Measurements from ENCODE around the gene CNTN4. TPM values are rescaled to one million over a fixed set of nuclear protein-coding genes. Genes with fewer than 3 reads are reported as not detected.

CNTN4 gene
- total and polyA plus RNA-seq, 2 of the 8 experiments (the other 6 are each of a cell fraction or from before 2014, with no cell fraction given): 0.41 to 2.2 TPM

DNA sequence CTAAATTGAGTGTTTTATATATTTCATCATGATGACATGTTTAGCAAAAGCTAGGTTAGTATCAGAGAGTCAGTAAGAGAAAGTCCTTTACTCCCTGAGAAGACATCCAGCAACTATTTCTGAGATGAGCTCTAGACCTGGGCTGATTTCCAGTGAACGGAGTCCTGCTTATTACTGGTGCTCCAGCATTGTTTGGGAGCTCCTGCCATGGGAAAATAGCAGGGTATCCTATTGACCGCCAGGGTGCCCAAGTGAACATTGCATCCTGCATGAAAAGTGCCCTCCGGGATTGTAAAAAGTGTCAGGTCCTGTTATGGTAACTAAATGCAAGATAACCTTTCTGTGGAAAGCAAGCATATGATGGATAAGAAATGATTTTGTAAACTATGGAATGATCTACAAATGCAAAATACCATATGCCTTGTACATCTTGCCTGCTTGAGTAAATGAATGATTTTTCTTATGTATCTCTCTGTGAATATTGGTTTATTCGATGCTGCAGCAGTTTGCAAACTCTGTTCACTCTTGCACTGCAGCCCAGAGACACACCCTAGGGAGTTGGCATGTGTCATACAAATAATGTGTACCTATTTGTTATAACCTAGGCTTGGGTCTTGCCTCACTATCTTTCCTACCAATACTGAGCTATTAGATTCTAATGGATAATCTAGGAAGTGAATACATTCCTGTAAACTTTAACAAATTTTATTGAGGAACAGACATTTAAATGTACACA is 914.8 kb downstream of the CNTN4 start:
- peaks cover 0 to 12% (median 8%) of the 10 kb centered on the region in 4 experiments; a peak in 3 of 7 replicates for H3K4me1 ChIP-seq (replicated peaks in 1 of 4; ENCODE audit: control insufficient read depth in 3 of 4, insufficient read depth in 4 of 4, low read length in 3 of 4)
- no peak overlapping the region for H3K14ac ChIP-seq (ENCODE audit: insufficient read length)
- no peak overlapping the region for H3K4ac ChIP-seq (replicated peaks; ENCODE audit: insufficient read length, low read depth, low read length)
- no peak overlapping the region for H2BK15ac ChIP-seq (ENCODE audit: low read length)
- H2BK5ac ChIP-seq (ENCODE audit: low read depth, low read length): no peak overlapping the region
- no peaks in the 10 kb centered on the region for H3K27me3 ChIP-seq (replicated peaks in 1 of 4; ENCODE audit: control insufficient read depth in 3 of 4, extremely low read depth in 1 of 4, insufficient read depth in 3 of 4, low read length in 3 of 4)
- no peak overlapping the region for H2AK5ac ChIP-seq (ENCODE audit: low read depth, low read length)
- no peak overlapping the region for H3K18ac ChIP-seq (ENCODE audit: extremely low read depth, low read length)
- no peak overlapping the region for H3K4me3 ChIP-seq (ENCODE audit: extremely low read depth in 1 of 4, insufficient read depth in 2 of 4, low read depth in 3 of 4, low read length in 4 of 4)
- H3K79me2 ChIP-seq (ENCODE audit: control insufficient read depth in 1 of 2, insufficient read depth in 2 of 2, low read length in 2 of 2): no peaks in the 10 kb centered on the region
- H3K9ac ChIP-seq (replicated peaks in 1 of 4; ENCODE audit: extremely low read depth in 1 of 4, low read depth in 3 of 4, low read length in 3 of 4): no peak overlapping the region
- no peak overlapping the region for H2BK20ac ChIP-seq (ENCODE audit: low read length)
- no peaks in the 10 kb centered on the region for H3K79me1 ChIP-seq (ENCODE audit: low read depth, low read length)
- no peak overlapping the region for H3K4me2 ChIP-seq (ENCODE audit: insufficient read depth in 1 of 2, low read depth in 2 of 2, low read length in 2 of 2)
- no peak overlapping the region for H4K8ac ChIP-seq (ENCODE audit: extremely low read depth, insufficient read depth, low read length)
- H3K23me2 ChIP-seq (ENCODE audit: low read depth, low read length): no peaks in the 10 kb centered on the region
- no peaks in the 10 kb centered on the region for H3K36me3 ChIP-seq (ENCODE audit: control insufficient read depth in 2 of 4, insufficient read depth in 4 of 4, low read length in 3 of 4)
- H2AFZ ChIP-seq (ENCODE audit: low read length): no peak overlapping the region
- ChIA-PET CTCF (ENCODE audit: partially characterized antibody) (interaction anchor here (0.8 to 3.3 kb wide), 10 partner anchors 9 to 1404 kb away, joined by 3 to 13 read pairs (median 3); no protein-coding TSS in a partner anchor), POLR2A (ENCODE audit: partially characterized antibody) (interaction anchor here (0.9 kb wide), 1 partner anchor 116 kb away, joined by 4 read pairs; no protein-coding TSS in a partner anchor)
- no peak for DNase-seq (ENCODE audit: low read depth in 1 of 2, low spot score in 2 of 2)
- no peak overlapping the region for H3K23ac ChIP-seq (ENCODE audit: insufficient read length)
- H3K27ac ChIP-seq (ENCODE audit: low read depth, low read length): no peak overlapping the region
- no peak overlapping the region for H4K5ac ChIP-seq (ENCODE audit: insufficient read length, low read depth, low read length)
- no peaks in the 10 kb centered on the region for H3K9me3 ChIP-seq (ENCODE audit: insufficient read depth in 2 of 2, low read depth in 1 of 2, low read length in 1 of 2)
- whole genome bisulfite sequencing, 2 experiments (ENCODE audit: extremely low coverage in 1 of 2, insufficient coverage in 1 of 2, insufficient read length in 1 of 2, insufficient replicate concordance in 2 of 2, low coverage in 1 of 2, low lambda C conversion rate in 2 of 2, missing lambda C conversion rate in 1 of 2): 86% methylated on average over 4 of the region's 4 CpGs; no CpG with 5 or more reads in 1 of the 2 experiments
- no peaks in the 10 kb centered on the region for H4K20me1 ChIP-seq (replicated peaks in 1 of 2; ENCODE audit: control insufficient read depth in 1 of 2, insufficient read depth in 2 of 2, low read length in 2 of 2)
- H2BK12ac ChIP-seq (ENCODE audit: low read depth, low read length): no peak overlapping the region
- FAIRE-seq: no peak
- H3K56ac ChIP-seq (replicated peaks; ENCODE audit: insufficient read length, low read depth, low read length): no peak overlapping the region
- no peak overlapping the region for H2BK120ac ChIP-seq (replicated peaks; ENCODE audit: low read depth, low read length)
- no peak overlapping the region for H4K91ac ChIP-seq (replicated peaks; ENCODE audit: insufficient read length, low read length)
- TF ChIP-seq HDAC6 (IDR thresholded peaks at IDR 0.05; ENCODE audit: low read depth, low read length): no peak
- no peak for TF ChIP-seq SUZ12 (IDR thresholded peaks at IDR 0.05; ENCODE audit: low read length)
- TF ChIP-seq, protein P1, sequence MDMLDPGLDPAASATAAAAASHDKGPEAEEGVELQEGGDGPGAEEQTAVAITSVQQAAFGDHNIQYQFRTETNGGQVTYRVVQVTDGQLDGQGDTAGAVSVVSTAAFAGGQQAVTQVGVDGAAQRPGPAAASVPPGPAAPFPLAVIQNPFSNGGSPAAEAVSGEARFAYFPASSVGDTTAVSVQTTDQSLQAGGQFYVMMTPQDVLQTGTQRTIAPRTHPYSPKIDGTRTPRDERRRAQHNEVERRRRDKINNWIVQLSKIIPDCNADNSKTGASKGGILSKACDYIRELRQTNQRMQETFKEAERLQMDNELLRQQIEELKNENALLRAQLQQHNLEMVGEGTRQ (IDR thresholded peaks at IDR 0.05; ENCODE audit: low read length): no peak
- TF ChIP-seq KDM5A (IDR thresholded peaks at IDR 0.05; ENCODE audit: low read length): no peak
- no peak for TF ChIP-seq EGR1 (IDR thresholded peaks at IDR 0.05; ENCODE audit: borderline replicate concordance, low read depth, low read length)
- no peak for TF ChIP-seq CTBP2 (IDR thresholded peaks at IDR 0.05; ENCODE audit: borderline replicate concordance, insufficient read depth, insufficient read length, low read length)
- TF ChIP-seq SRF (IDR thresholded peaks at IDR 0.05; ENCODE audit: low read depth, low read length): no peak
- no peak for TF ChIP-seq EP300 (IDR thresholded peaks at IDR 0.05; ENCODE audit: borderline replicate concordance in 1 of 2, low read depth in 2 of 2, low read length in 2 of 2)
- no peak for TF ChIP-seq YY1 (IDR thresholded peaks at IDR 0.05; ENCODE audit: low read depth, low read length)
- TF ChIP-seq TAF1 (IDR thresholded peaks at IDR 0.05; ENCODE audit: low read depth, low read length): no peak
- TF ChIP-seq, protein P2, sequence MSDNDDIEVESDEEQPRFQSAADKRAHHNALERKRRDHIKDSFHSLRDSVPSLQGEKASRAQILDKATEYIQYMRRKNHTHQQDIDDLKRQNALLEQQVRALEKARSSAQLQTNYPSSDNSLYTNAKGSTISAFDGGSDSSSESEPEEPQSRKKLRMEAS (IDR thresholded peaks at IDR 0.05): no peak
